ENCODE measurements around the gene CUX1.

DNA sequence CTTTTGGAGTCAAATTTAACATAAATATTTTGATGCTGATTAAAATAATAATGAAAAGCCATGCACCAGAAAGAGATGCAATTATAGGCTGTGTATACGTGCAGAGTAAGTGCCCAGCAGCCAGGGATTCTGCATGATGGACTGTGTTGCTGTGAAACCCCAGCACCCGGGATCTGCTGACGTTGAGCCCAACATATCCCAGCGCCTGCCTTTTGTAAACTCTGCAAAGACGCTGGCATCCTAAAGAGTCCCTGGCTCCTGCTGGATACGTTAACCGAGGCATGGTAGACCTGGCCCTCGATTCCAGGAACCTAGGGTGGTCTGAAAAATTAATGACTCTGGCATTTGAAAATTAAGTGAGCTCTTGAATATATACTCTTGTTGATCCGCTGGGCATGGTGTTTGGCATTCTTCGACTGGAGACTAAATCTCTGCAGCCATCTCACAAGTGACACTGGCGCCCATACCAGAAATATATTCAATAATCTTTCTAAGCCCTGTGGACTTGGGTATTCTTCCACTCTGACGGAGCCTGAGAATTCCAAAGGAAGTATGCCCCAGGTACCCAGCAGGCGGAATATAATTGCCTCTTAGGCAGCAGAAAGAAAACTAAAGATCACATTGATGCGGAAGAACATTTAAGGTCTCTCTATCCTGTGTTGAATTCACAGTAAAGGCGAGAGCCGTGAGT lies 278.0 kb downstream of the CUX1 start:
- TF ChIP-seq EP300 (IDR thresholded peaks at IDR 0.05), result no peak
- TF ChIP-seq, protein P1, sequence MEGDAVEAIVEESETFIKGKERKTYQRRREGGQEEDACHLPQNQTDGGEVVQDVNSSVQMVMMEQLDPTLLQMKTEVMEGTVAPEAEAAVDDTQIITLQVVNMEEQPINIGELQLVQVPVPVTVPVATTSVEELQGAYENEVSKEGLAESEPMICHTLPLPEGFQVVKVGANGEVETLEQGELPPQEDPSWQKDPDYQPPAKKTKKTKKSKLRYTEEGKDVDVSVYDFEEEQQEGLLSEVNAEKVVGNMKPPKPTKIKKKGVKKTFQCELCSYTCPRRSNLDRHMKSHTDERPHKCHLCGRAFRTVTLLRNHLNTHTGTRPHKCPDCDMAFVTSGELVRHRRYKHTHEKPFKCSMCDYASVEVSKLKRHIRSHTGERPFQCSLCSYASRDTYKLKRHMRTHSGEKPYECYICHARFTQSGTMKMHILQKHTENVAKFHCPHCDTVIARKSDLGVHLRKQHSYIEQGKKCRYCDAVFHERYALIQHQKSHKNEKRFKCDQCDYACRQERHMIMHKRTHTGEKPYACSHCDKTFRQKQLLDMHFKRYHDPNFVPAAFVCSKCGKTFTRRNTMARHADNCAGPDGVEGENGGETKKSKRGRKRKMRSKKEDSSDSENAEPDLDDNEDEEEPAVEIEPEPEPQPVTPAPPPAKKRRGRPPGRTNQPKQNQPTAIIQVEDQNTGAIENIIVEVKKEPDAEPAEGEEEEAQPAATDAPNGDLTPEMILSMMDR (IDR thresholded peaks at IDR 0.05), result no peak

All from suprapubic skin (tissue), 3 donors.